Stimulated activated CD8-positive, alpha-beta memory T cell treated with anti-CD3 and anti-CD28 coated beads, Interleukin-15, amount 100 ng/mL, for 48 hours (primary cell): ENCODE measurements around the gene CYP26B1.

Experiments used
- DNase-seq, 2 donors: peaks; one replicate each; pipeline ENCODE4 v3.0.0-alpha.2; 2020; ENCODE audit warnings: low read depth in 2 of 2

CYP26B1 gene

GRCh38 chr2:72082021-72082601 is 65.6 kb downstream of the CYP26B1 start:
- DNase-seq: no peak

- no peak for DNase-seq
Measured at GRCh38 chr2:72081451-72081850, 66.2 kb downstream of the CYP26B1 start.

GRCh38 chr2:72080286-72081145 is 67.1 kb downstream of the CYP26B1 start:
- DNase-seq: no peak
